A673 (cell line): ENCODE results near the gene VEGFB.

Source experiments
- CTCF ChIP-seq: fragments of 300-800, 200-600 bp; sonication (generic); conservative IDR thresholded peaks from 2 replicates; pipeline ENCODE4 v1.5.1; 2017; ENCODE audit warnings: low read depth, mild to moderate bottlenecking, antibody characterized with exemption, low read length, moderate library complexity, mixed read lengths
- EZH2 ChIP-seq: fragments of 200-600 bp; sonication (generic); IDR thresholded peaks from 2 replicates; pipeline ENCODE4 v1.6.1; 2017; ENCODE audit warnings: borderline replicate concordance, low read depth, mild to moderate bottlenecking, mixed read lengths, antibody characterized with exemption, low read length; ENCODE audit not compliant: poor library complexity, severe bottlenecking

- TF ChIP-seq CTCF (no peak), EZH2 (no peak)
These were observed 54.0 kb downstream of the VEGFB start for GRCh38 chr11:64288353-64288750.
